ENCODE data around the gene SH3TC2. TPM values are rescaled to one million over a fixed set of nuclear protein-coding genes. Genes with fewer than 3 reads are reported as not detected.

SH3TC2 gene
- total RNA-seq, 4 donors from 2014 or later: 0.10 to 0.41 (median 0.20) TPM; not detected in 1

- ATAC-seq (no peak), DNase-seq (no peak)
- no peak overlapping the region for H3K4me3 ChIP-seq
- H3K27me3 ChIP-seq: no peaks in the 10 kb centered on the region
- no peaks in the 10 kb centered on the region for H3K4me1 ChIP-seq
- H3K27ac ChIP-seq: no peak overlapping the region
- in situ Hi-C loops (cut with MboI; ENCODE audit: low sequenced_read_pairs in 4 of 4) (loop anchor here (5.0 to 25.0 kb wide), 3 partner anchors 293 to 593 kb away; no protein-coding TSS in a partner anchor), intact Hi-C loops (cut with DNase I; ENCODE audit: low total_unique reads) (loop anchor here (10.0 kb wide), 3 partner anchors 84 to 586 kb away; no protein-coding TSS in a partner anchor)
- no peaks in the 10 kb centered on the region for H3K9me3 ChIP-seq
- TF ChIP-seq POLR2A (IDR thresholded peaks at IDR 0.05) (no peak), CTCF (IDR thresholded peaks at IDR 0.05 in 4 of 5, conservative IDR thresholded peaks at IDR 0.05 in 1 of 5) (no peak)
- H3K36me3 ChIP-seq: no peaks in the 10 kb centered on the region
Observed at GRCh38 chr5:149030392-149030791, 32.5 kb downstream of the SH3TC2 start.

DNA sequence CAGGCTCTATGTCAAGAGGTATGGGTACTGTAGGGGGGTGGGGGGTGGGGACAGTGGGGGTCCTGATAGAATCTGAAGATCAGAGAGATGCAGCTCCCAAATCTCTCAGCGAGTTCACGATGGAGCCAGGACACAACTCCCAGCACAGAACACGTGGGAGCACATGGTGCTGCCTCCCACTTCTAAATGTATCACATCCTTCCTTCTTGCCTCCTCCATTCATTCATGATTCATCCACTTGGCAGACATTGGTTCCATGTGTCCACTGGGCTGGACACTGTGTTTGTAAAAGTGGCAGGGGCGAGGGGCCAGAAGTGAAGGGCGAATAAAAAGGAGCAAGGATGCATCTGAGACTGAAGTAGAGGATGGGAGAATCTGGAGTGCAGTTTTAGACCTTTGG lies 33.9 kb downstream of the SH3TC2 start:
- TF ChIP-seq CTCF (IDR thresholded peaks at IDR 0.05 in 4 of 5, conservative IDR thresholded peaks at IDR 0.05 in 1 of 5) (no peak), POLR2A (IDR thresholded peaks at IDR 0.05) (no peak)
- Histone ChIP-seq H3K4me3 (no peak overlapping the region), H3K36me3 (no peaks in the 10 kb centered on the region), H3K9me3 (no peaks in the 10 kb centered on the region), H3K4me1 (no peaks in the 10 kb centered on the region), H3K27me3 (no peaks in the 10 kb centered on the region), H3K27ac (no peak overlapping the region)
- ATAC-seq (no peak), DNase-seq (no peak)
- intact Hi-C loops (cut with DNase I; ENCODE audit: low total_unique reads): no loop called here
- in situ Hi-C loops (cut with MboI; ENCODE audit: low sequenced_read_pairs in 4 of 4): loop anchor here in 3 of 4 donors (25.0 kb wide), 1 partner anchor 592 kb away; no protein-coding TSS in a partner anchor

- ATAC-seq (no peak), DNase-seq (no peak)
- no peaks in the 10 kb centered on the region for H3K36me3 ChIP-seq
- no peaks in the 10 kb centered on the region for H3K4me1 ChIP-seq
- H3K27me3 ChIP-seq: no peaks in the 10 kb centered on the region
- no peak overlapping the region for H3K27ac ChIP-seq
- in situ Hi-C loops (cut with MboI; ENCODE audit: low sequenced_read_pairs in 4 of 4): loop anchor here in 3 of 4 donors (25.0 kb wide), 1 partner anchor 591 kb away; no protein-coding TSS in a partner anchor
- TF ChIP-seq CTCF (IDR thresholded peaks at IDR 0.05 in 4 of 5, conservative IDR thresholded peaks at IDR 0.05 in 1 of 5) (no peak), POLR2A (IDR thresholded peaks at IDR 0.05) (no peak)
- H3K9me3 ChIP-seq: no peaks in the 10 kb centered on the region
- H3K4me3 ChIP-seq: no peak overlapping the region
- intact Hi-C loops (cut with DNase I; ENCODE audit: low total_unique reads): no loop called here
Observed at GRCh38 chr5:149028161-149028560, 34.7 kb downstream of the SH3TC2 start.

DNA sequence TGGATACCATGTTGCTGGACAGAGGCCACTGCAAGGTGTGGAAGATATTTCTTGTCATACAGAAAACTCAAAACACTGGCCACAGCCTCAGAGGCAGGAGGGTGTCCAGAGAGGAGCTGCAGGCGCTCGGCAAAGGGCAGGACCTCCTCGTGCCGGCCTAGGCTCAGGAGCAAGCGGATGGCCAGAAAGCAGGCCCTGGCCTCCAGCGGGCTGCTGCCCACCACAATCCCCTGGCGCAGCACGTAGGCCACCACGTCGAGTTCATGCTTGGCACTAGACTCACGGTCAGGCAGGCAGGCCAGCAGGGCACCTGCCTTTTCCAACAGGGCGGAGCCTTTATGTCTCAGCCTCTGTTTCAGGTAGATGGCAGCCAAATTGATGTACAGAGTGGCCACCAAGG lies 35.2 kb downstream of the SH3TC2 start:
- no peaks in the 10 kb centered on the region for H3K4me1 ChIP-seq
- no peaks in the 10 kb centered on the region for H3K27me3 ChIP-seq
- intact Hi-C loops (cut with DNase I; ENCODE audit: low total_unique reads): no loop called here
- no peaks in the 10 kb centered on the region for H3K36me3 ChIP-seq
- DNase-seq (no peak), ATAC-seq (no peak)
- no peak overlapping the region for H3K4me3 ChIP-seq
- no peak for TF ChIP-seq CTCF (IDR thresholded peaks at IDR 0.05 in 4 of 5, conservative IDR thresholded peaks at IDR 0.05 in 1 of 5)
- no peak overlapping the region for H3K27ac ChIP-seq
- H3K9me3 ChIP-seq: no peaks in the 10 kb centered on the region
- in situ Hi-C loops (cut with MboI; ENCODE audit: low sequenced_read_pairs in 4 of 4): loop anchor here in 3 of 4 donors (25.0 kb wide), 1 partner anchor 590 kb away; no protein-coding TSS in a partner anchor

- H3K27ac ChIP-seq: no peak overlapping the region
- H3K4me1 ChIP-seq: no peaks in the 10 kb centered on the region
- ATAC-seq (no peak), DNase-seq (no peak)
- no peaks in the 10 kb centered on the region for H3K9me3 ChIP-seq
- in situ Hi-C loops (cut with MboI; ENCODE audit: low sequenced_read_pairs in 4 of 4) (loop anchor here in 3 of 4 donors (25.0 kb wide), 1 partner anchor 588 kb away; no protein-coding TSS in a partner anchor), intact Hi-C loops (cut with DNase I; ENCODE audit: low total_unique reads) (no loop called here)
- no peaks in the 10 kb centered on the region for H3K27me3 ChIP-seq
- no peaks in the 10 kb centered on the region for H3K36me3 ChIP-seq
- H3K4me3 ChIP-seq: no peak overlapping the region
- TF ChIP-seq POLR2A (IDR thresholded peaks at IDR 0.05): no peak
- no peak for TF ChIP-seq CTCF (IDR thresholded peaks at IDR 0.05 in 4 of 5, conservative IDR thresholded peaks at IDR 0.05 in 1 of 5)
Observed at GRCh38 chr5:149024943-149025342, 37.9 kb downstream of the SH3TC2 start.
